H1 (cell line): ENCODE data around the gene CNGA2. TPM values are rescaled to one million over a fixed set of nuclear protein-coding genes. Genes with fewer than 3 reads are reported as not detected.

ENCODE experiments used
- CTCF ChIA-PET: fragments of 300-600 bp; sonication (Branson Sonifier 250); formaldehyde crosslinking; loops from one replicate; lab custom pipeline; 2021; ENCODE audit not compliant: partially characterized antibody; lab: Charles Lee
- POLR2A ChIA-PET: fragments of 300-600 bp; sonication (Branson Sonifier 250); formaldehyde crosslinking; loops from one replicate; lab custom pipeline; 2021; ENCODE audit warnings: inconsistent platforms; ENCODE audit not compliant: partially characterized antibody; lab: Charles Lee
- DNase-seq, 2 experiments: peaks; one replicate each; pipeline versions ENCODE4 v3.0.0 to v3.0.0-alpha.2; 2010 to 2022; ENCODE audit warnings: low spot score in 2 of 2, low read depth in 1 of 2, mixed read lengths in 1 of 2
- FAIRE-seq: peaks from 2 replicates; lab custom pipeline; 2011; peaks lifted over from hg19 to GRCh38; lab: Jason Lieb, UNC
- H2AFZ ChIP-seq: 2 replicates; pipeline ENCODE4 v1.8.1; 2012; ENCODE audit warnings: low read length, inconsistent platforms
- H2AK5ac ChIP-seq: 2 replicates; pipeline ENCODE4 v1.6.1; 2013; ENCODE audit warnings: low read depth, low read length
- H2BK120ac ChIP-seq: replicated peaks from 2 replicates; pipeline ENCODE3; 2013; ENCODE audit warnings: low read depth, low read length, inconsistent platforms
- H2BK12ac ChIP-seq: 2 replicates; pipeline ENCODE4 v1.6.1; 2013; ENCODE audit warnings: low read depth, low read length
- H2BK15ac ChIP-seq: 2 replicates; pipeline ENCODE4 v1.6.1; 2013; ENCODE audit warnings: low read length
- H2BK20ac ChIP-seq: 2 replicates; pipeline ENCODE4 v1.6.1; 2013; ENCODE audit warnings: low read length
- H2BK5ac ChIP-seq: 2 replicates; pipeline ENCODE4 v1.6.1; 2013; ENCODE audit warnings: low read depth, low read length
- H3K14ac ChIP-seq: 2 replicates; pipeline ENCODE4 v1.6.1; 2013; ENCODE audit warnings: inconsistent platforms; ENCODE audit not compliant: insufficient read length
- H3K18ac ChIP-seq: 2 replicates; pipeline ENCODE4 v1.6.1; 2013; ENCODE audit warnings: low read length; ENCODE audit errors: extremely low read depth
- H3K23ac ChIP-seq: 2 replicates; pipeline ENCODE4 v1.6.1; 2013; ENCODE audit warnings: inconsistent platforms; ENCODE audit not compliant: insufficient read length
- H3K23me2 ChIP-seq: 2 replicates; pipeline ENCODE4 v1.6.1; 2013; ENCODE audit warnings: low read depth, low read length
- H3K27ac ChIP-seq: 2 replicates; pipeline ENCODE4 v1.6.1; 2011; ENCODE audit warnings: low read depth, low read length, inconsistent platforms
- H3K27me3 ChIP-seq, 4 experiments: replicated peaks in 1 of 4; 1 replicate in 1 of 4; 2 replicates in 3 of 4; pipeline versions ENCODE4 v1.6.1 to v1.8.1; 2011 to 2013; ENCODE audit warnings: low read length in 3 of 4, mild to moderate bottlenecking in 3 of 4, inconsistent platforms in 2 of 4, mixed read lengths in 2 of 4, moderate library complexity in 1 of 4; ENCODE audit not compliant: control insufficient read depth in 3 of 4, insufficient read depth in 3 of 4; ENCODE audit errors: extremely low read depth in 1 of 4
- H3K36me3 ChIP-seq, 4 experiments: 2 replicates each; pipeline versions ENCODE4 v1.6.1 to v1.8.1; 2011 to 2013; ENCODE audit warnings: mild to moderate bottlenecking in 4 of 4, low read length in 3 of 4, moderate library complexity in 2 of 4, control low read depth in 1 of 4, inconsistent platforms in 1 of 4; ENCODE audit not compliant: insufficient read depth in 4 of 4, control insufficient read depth in 2 of 4
- H3K4ac ChIP-seq: replicated peaks from 2 replicates; pipeline ENCODE3; 2013; ENCODE audit warnings: low read length, low read depth, mixed read lengths, inconsistent platforms; ENCODE audit not compliant: insufficient read length
- H3K4me1 ChIP-seq, 4 experiments: replicated peaks in 1 of 4; 1 replicate in 1 of 4; 2 replicates in 3 of 4; pipeline versions ENCODE4 v1.6.1 to v1.8.1; 2011 to 2013; ENCODE audit warnings: low read length in 3 of 4, inconsistent platforms in 2 of 4, mixed read lengths in 1 of 4; ENCODE audit not compliant: insufficient read depth in 4 of 4, control insufficient read depth in 3 of 4
- H3K4me2 ChIP-seq, 2 experiments: 2 replicates each; pipeline versions ENCODE4 v1.6.1 to v1.8.1; 2011 to 2013; ENCODE audit warnings: low read depth in 2 of 2, low read length in 2 of 2, control low read depth in 1 of 2, inconsistent platforms in 1 of 2, mild to moderate bottlenecking in 1 of 2; ENCODE audit not compliant: insufficient read depth in 1 of 2
- H3K4me3 ChIP-seq, 4 experiments: fragments of 200-600, 300-600 bp in 1 of 4; sonication (generic), shearing (Covaris generic), sonication (Bioruptor Twin) in 1 of 4; 2 replicates each; pipeline versions ENCODE4 v1.5.1 to v1.8.1; 2011 to 2016; ENCODE audit warnings: low read length in 4 of 4, low read depth in 3 of 4, control low read depth in 2 of 4, inconsistent platforms in 2 of 4, mild to moderate bottlenecking in 2 of 4, mixed read lengths in 1 of 4, moderate library complexity in 1 of 4; ENCODE audit not compliant: insufficient read depth in 2 of 4; ENCODE audit errors: extremely low read depth in 1 of 4
- H3K56ac ChIP-seq: replicated peaks from 2 replicates; pipeline ENCODE3; 2013; ENCODE audit warnings: low read depth, mild to moderate bottlenecking, mixed read lengths, low read length, inconsistent platforms; ENCODE audit not compliant: insufficient read length
- H3K79me1 ChIP-seq: 2 replicates; pipeline ENCODE4 v1.6.1; 2013; ENCODE audit warnings: low read depth, low read length, control low read depth
- H3K79me2 ChIP-seq, 2 experiments: 2 replicates each; pipeline versions ENCODE4 v1.6.1 to v1.8.1; 2012 to 2013; ENCODE audit warnings: low read length in 2 of 2, mild to moderate bottlenecking in 2 of 2, inconsistent platforms in 1 of 2; ENCODE audit not compliant: insufficient read depth in 2 of 2, control insufficient read depth in 1 of 2
- H3K9ac ChIP-seq, 4 experiments: replicated peaks in 1 of 4; 1 replicate in 1 of 4; 2 replicates in 3 of 4; pipeline versions ENCODE4 v1.6.1 to v1.8.1; 2011 to 2013; ENCODE audit warnings: low read depth in 3 of 4, low read length in 3 of 4, control low read depth in 2 of 4, mild to moderate bottlenecking in 2 of 4, moderate library complexity in 2 of 4, inconsistent platforms in 1 of 4; ENCODE audit errors: extremely low read depth in 1 of 4
- H3K9me3 ChIP-seq, 2 experiments: 2 replicates each; pipeline versions ENCODE4 v1.6.1 to v1.8.1; 2012 to 2013; ENCODE audit warnings: mild to moderate bottlenecking in 2 of 2, moderate library complexity in 2 of 2, control low read depth in 1 of 2, inconsistent platforms in 1 of 2, low read depth in 1 of 2, low read length in 1 of 2, mixed read lengths in 1 of 2; ENCODE audit not compliant: insufficient read depth in 2 of 2
- H4K20me1 ChIP-seq, 2 experiments: replicated peaks in 1 of 2; 2 replicates each; pipeline versions ENCODE3 to v1.8.1; 2011 to 2013; ENCODE audit warnings: inconsistent platforms in 2 of 2, low read length in 2 of 2, mild to moderate bottlenecking in 1 of 2; ENCODE audit not compliant: insufficient read depth in 2 of 2, control insufficient read depth in 1 of 2
- H4K5ac ChIP-seq: 2 replicates; pipeline ENCODE4 v1.6.1; 2013; ENCODE audit warnings: low read length, low read depth, mixed read lengths, inconsistent platforms; ENCODE audit not compliant: insufficient read length
- H4K8ac ChIP-seq: 2 replicates; pipeline ENCODE4 v1.8.0; 2013; ENCODE audit warnings: mild to moderate bottlenecking, moderate library complexity, low read length, inconsistent platforms; ENCODE audit not compliant: insufficient read depth; ENCODE audit errors: extremely low read depth
- H4K91ac ChIP-seq: replicated peaks from 2 replicates; pipeline ENCODE3; 2013; ENCODE audit warnings: low read length, mixed read lengths, inconsistent platforms; ENCODE audit not compliant: insufficient read length
- CBX8 ChIP-seq: fragments of 300-800, 300-1000 bp; sonication (generic); IDR thresholded peaks from 2 replicates; pipeline ENCODE4 v1.7.1; 2016; ENCODE audit warnings: low read depth, low read length, borderline replicate concordance
- CEBPB ChIP-seq: IDR thresholded peaks from 2 replicates; pipeline ENCODE4 v1.6.1; 2012; ENCODE audit warnings: low read depth, low read length
- HDAC2 ChIP-seq, 2 experiments: fragments of 300-600 bp in 1 of 2; sonication (generic) in 1 of 2; IDR thresholded peaks; 2 replicates each; pipeline ENCODE4 v1.6.1; 2011 to 2012; ENCODE audit warnings: low read depth in 2 of 2, low read length in 2 of 2, mild to moderate bottlenecking in 2 of 2, moderate library complexity in 2 of 2, borderline replicate concordance in 1 of 2, inconsistent platforms in 1 of 2
- JUN ChIP-seq: IDR thresholded peaks from 2 replicates; pipeline ENCODE4 v1.6.1; 2011; ENCODE audit warnings: low read depth, mild to moderate bottlenecking, improper control_type of control experiment, low read length
- PHF8 ChIP-seq: fragments of 200-600 bp; sonication (generic); conservative IDR thresholded peaks from 2 replicates; pipeline ENCODE4 v1.7.1; 2012; ENCODE audit warnings: low read depth, mild to moderate bottlenecking, inconsistent platforms, low read length, moderate library complexity
- POLR2A ChIP-seq, 2 experiments: IDR thresholded peaks; 1 replicate in 1 of 2; 2 replicates in 1 of 2; pipeline ENCODE4 v1.6.1; 2011; ENCODE audit warnings: low read depth in 2 of 2, low read length in 2 of 2, mild to moderate bottlenecking in 2 of 2; ENCODE audit errors: control extremely low read depth in 1 of 2
- RBBP5 ChIP-seq: IDR thresholded peaks from 2 replicates; pipeline ENCODE4 v1.7.1; 2012; ENCODE audit warnings: low read depth, mild to moderate bottlenecking, inconsistent platforms, low read length, moderate library complexity, borderline replicate concordance
- RNF2 ChIP-seq: fragments of 200-900, 300-1000 bp; sonication (generic); IDR thresholded peaks from 2 replicates; pipeline ENCODE4 v1.7.1; 2016; ENCODE audit warnings: borderline replicate concordance, low read depth, mild to moderate bottlenecking, antibody characterized with exemption, low read length; ENCODE audit not compliant: poor library complexity, severe bottlenecking; ENCODE audit errors: missing control alignments
- SIN3A ChIP-seq, 2 experiments: IDR thresholded peaks in 1 of 2; conservative IDR thresholded peaks in 1 of 2; 2 replicates each; pipeline ENCODE4 v1.6.1; 2011 to 2012; ENCODE audit warnings: low read length in 2 of 2, improper control_type of control experiment in 1 of 2, low read depth in 1 of 2, mild to moderate bottlenecking in 1 of 2
- SIRT6 ChIP-seq: IDR thresholded peaks from one replicate; pipeline ENCODE4 v1.7.1; 2012; ENCODE audit warnings: low read length, inconsistent platforms
- TAF1 ChIP-seq: IDR thresholded peaks from 2 replicates; pipeline ENCODE4 v1.6.1; 2011; ENCODE audit warnings: mild to moderate bottlenecking, low read depth, low read length
- TCF12 ChIP-seq: IDR thresholded peaks from 2 replicates; pipeline ENCODE4 v1.6.1; 2011; ENCODE audit warnings: low read depth, mild to moderate bottlenecking, low read length
- YY1 ChIP-seq: IDR thresholded peaks from 2 replicates; pipeline ENCODE4 v1.6.1; 2011; ENCODE audit warnings: low read depth, mild to moderate bottlenecking, low read length
- ZNF274 ChIP-seq: IDR thresholded peaks from 2 replicates; pipeline ENCODE4 v1.7.0; 2012; ENCODE audit warnings: low read length, borderline replicate concordance; ENCODE audit errors: extremely low read depth
- WGBS, 2 experiments: shearing (Covaris generic) in 1 of 2; methylation state at CpG; one replicate each; pipeline versions ENCODE4 v1.1.6 to v1.1.7; 2013 to 2015; ENCODE audit warnings: low lambda C conversion rate in 2 of 2, mixed read lengths in 2 of 2, inconsistent platforms in 1 of 2, low coverage in 1 of 2, missing lambda C conversion rate in 1 of 2; ENCODE audit not compliant: insufficient replicate concordance in 2 of 2, insufficient coverage in 1 of 2, insufficient read length in 1 of 2; ENCODE audit errors: extremely low coverage in 1 of 2, missing lambda C conversion rate in 1 of 2; 5-methylcytosine and 5-hydroxymethylcytosine counted together
- polyA plus RNA-seq, 7 experiments: library from polyadenylated mRNA; depleted of rRNA in 3 of 7; stranded (reverse) in 5 of 7; unstranded in 2 of 7; fragments of >200 nt in 5 of 7; fragments of 200-250 nt in 2 of 7; gene quantifications; 1 replicate in 5 of 7; 2 replicates in 1 of 7; 4 replicates in 1 of 7; pipeline versions ENCODE4 v1.2.1 to v1.2.3, GENCODE V29; 2011 to 2013; ENCODE audit warnings: missing spikeins in 2 of 7, mixed read lengths in 2 of 7
- total RNA-seq: library from RNA; stranded (reverse); fragmentation: NEBNext Ultra II Directional; extraction: Animal tissue kit (Norgen Biotek cat#: 25700); gene quantifications from 2 replicates; pipeline ENCODE4 v1.2.1, GENCODE V29; 2021
- TF ChIP-seq, protein P1 (sequence below): IDR thresholded peaks from 2 replicates; pipeline ENCODE4 v1.6.1; 2012; ENCODE audit warnings: inconsistent platforms

Gene CNGA2
- total and polyA plus RNA-seq, 2 of the 8 experiments (the other 6 are each of a cell fraction or from before 2014, with no cell fraction given): not detected

- no peak overlapping the region for H2BK120ac ChIP-seq
- TF ChIP-seq JUN (no peak), CBX8 (no peak), RBBP5 (no peak), SIN3A (conservative IDR thresholded peaks at IDR 0.05 in 1 of 2, IDR thresholded peaks at IDR 0.05 in 1 of 2; ENCODE audit: low read depth in 1 of 2, low read length in 2 of 2) (no peak), YY1 (no peak), TAF1 (no peak), PHF8 (no peak), TCF12 (no peak), CEBPB (no peak), SIRT6 (no peak), HDAC2 (IDR thresholded peaks at IDR 0.05; ENCODE audit: borderline replicate concordance in 1 of 2, low read depth in 2 of 2, low read length in 2 of 2) (no peak), POLR2A (IDR thresholded peaks at IDR 0.05; ENCODE audit: control extremely low read depth in 1 of 2, low read depth in 2 of 2, low read length in 2 of 2) (no peak), ZNF274 (no peak), RNF2 (no peak)
- TF ChIP-seq, protein P1, sequence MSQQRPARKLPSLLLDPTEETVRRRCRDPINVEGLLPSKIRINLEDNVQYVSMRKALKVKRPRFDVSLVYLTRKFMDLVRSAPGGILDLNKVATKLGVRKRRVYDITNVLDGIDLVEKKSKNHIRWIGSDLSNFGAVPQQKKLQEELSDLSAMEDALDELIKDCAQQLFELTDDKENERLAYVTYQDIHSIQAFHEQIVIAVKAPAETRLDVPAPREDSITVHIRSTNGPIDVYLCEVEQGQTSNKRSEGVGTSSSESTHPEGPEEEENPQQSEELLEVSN: no peak
Observed at GRCh38 chrX:151725338-151725614, 9.3 kb upstream of the CNGA2 start.

More at GRCh38 chrX:151725338-151725614, 9.3 kb upstream of the CNGA2 start:
- POLR2A ChIA-PET: no interaction called here
- Histone ChIP-seq H3K79me2 (no peaks in the 10 kb centered on the region), H3K14ac (no peak overlapping the region), H2AK5ac (no peak overlapping the region), H4K5ac (no peak overlapping the region), H2AFZ (no peak overlapping the region), H2BK12ac (no peak overlapping the region), H3K23me2 (no peaks in the 10 kb centered on the region), H4K91ac (no peak overlapping the region), H3K9me3 (no peaks in the 10 kb centered on the region), H3K79me1 (no peaks in the 10 kb centered on the region), H3K56ac (no peak overlapping the region), H2BK20ac (no peak overlapping the region), H3K18ac (no peak overlapping the region), H3K4me1 (peaks cover 0 to 6% (median 4%) of the 10 kb centered on the region in 4 experiments; a peak in 2 of 7 replicates), H3K4ac (no peak overlapping the region), H3K4me3 (no peak overlapping the region), H3K23ac (no peak overlapping the region), H3K27me3 (peaks cover 0 to 4% (median 0%) of the 10 kb centered on the region in 4 experiments; a peak in 3 of 7 replicates), H3K9ac (no peak overlapping the region), H4K20me1 (no peaks in the 10 kb centered on the region), H2BK15ac (no peak overlapping the region), H2BK5ac (no peak overlapping the region), H3K27ac (no peak overlapping the region), H3K36me3 (no peaks in the 10 kb centered on the region), H3K4me2 (no peak overlapping the region), H4K8ac (no peak overlapping the region)
- FAIRE-seq (no peak), DNase-seq (no peak)
- WGBS, 2 experiments: no CpG with 5 or more reads among the region's 1 CpG
- CTCF ChIA-PET: interaction anchor here (2.5 kb wide), 1 partner anchor 13 kb away, joined by 9 read pairs; no protein-coding TSS in a partner anchor
